ENCODE results near the gene CDC42BPB.

CDC42BPB gene

DNA sequence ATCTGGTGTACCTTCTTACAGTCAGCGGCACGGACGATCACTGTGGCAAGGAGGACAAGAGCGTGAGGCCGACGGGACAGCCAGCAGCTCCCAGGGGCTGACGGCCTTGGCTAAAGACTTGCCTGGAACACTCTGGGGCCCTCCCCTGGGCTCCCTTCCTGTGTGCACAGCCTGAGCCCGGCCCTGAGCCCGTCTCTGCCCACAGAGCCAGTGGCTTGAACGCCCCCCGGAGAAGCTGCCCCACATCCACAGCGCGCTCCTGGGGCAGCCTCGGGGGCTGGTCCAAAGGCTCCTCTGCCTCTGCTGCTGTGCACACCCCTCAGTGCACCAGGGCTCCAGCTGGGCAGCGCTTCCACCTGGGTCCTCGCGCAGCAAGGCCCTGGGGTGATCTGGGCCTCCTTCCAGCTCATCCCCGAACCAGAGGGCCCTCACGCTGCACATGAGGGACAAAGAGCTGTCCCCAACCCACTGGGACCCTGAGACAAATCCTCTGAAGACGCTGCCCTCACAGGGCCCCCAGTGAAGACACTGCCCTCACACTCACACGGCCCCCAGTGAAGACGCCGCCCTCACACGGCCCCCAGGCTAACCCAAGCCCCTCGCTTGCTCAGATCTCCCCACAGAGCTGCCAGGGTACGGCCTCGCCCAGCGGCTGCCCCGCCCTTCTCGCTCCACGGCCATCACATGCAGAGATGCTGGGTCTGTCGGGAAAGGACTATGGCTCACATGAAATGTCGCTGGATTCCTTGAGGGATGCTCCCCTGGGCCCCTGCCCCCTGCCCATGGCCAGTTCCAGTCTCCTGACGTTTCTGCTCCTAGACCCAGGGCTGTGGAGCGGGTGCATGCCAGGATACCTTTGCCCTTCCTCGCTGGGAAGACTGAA is 112.7 kb downstream of the CDC42BPB start:
- no peak for DNase-seq (ENCODE audit: low spot score)

- no peak for DNase-seq (ENCODE audit: low spot score)
These were observed 113.4 kb downstream of the CDC42BPB start for GRCh38 chr14:102943979-102944378.

DNA sequence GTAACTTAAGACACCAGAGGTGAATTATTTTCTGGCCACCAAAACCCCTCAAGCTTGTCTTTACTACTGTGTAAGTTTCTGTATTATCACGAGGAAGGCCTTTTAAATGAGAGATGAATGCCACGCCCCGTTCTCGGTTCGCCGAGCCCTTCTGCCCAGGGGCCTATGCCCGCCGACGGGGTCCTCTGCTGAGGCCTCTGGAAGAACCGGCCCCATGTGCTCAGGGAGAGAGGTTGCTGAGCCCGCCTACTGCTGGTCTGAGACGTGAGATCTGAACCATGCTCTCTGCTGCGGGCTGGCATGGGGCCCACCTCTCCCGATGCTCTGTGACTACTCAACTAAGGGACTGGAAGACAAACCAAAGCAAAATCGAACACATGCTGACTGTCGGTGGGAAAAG is 113.9 kb downstream of the CDC42BPB start:
- DNase-seq (ENCODE audit: low spot score): no peak

DNA sequence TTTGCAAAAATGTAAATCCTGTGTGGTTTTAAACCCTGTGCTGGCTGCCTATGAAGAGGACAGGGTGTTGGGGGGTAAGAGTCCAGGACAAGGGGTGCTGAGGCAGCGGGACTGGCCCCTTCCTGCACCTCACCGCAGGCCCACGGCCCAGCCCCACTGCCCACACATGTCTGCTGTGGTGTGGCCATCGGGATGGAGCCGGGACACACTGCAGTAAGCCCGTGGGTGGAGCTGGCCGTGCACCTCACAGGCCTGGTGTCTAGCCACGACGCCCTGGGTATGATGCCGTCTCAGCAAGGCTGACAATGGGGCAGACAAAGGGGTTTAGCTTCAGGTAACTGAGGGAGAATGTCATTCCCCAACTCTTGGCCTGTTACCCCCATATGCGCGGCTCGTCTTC is 115.3 kb downstream of the CDC42BPB start:
- no peak for DNase-seq (ENCODE audit: low spot score)

GRCh38 chr14:102941419-102942011 is 115.8 kb downstream of the CDC42BPB start:
- DNase-seq (ENCODE audit: low spot score): no peak

GRCh38 chr14:102940729-102941362 is 116.5 kb downstream of the CDC42BPB start:
- DNase-seq (ENCODE audit: low spot score): no peak

DNA sequence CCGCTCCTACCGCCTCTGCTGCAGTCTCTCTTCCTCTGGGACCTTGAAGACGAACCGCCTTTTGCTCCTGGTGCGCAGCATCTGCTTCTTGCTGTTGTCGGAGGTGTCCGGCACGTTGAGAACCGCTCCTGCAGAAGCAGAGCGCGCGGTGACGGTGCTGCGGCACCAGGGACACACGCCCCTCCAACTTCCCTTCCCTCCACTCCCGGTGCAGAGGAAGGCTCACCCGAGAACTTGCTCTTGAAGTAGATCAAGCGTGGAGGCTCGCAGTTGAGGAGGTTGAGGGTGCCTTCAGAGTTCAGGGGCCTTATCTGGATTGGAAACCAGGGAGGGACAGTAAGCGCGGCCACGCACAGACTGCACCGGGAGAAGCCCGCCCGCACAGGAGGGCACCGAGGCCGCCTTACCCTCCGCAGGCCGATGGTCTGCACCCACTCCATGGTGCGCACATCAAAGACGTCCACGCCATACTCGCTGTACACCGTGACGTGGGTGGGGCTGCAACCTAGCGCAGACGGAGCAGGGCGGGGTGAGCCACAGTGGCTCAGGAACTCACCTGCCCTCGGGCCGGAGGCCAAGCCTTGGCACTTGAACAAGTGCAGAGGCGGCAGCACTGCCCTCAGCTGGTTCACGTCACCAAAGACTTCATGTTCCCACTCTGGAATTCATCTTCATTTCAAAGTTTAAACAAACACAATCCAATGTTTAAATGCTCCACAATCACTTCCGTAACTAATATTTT is 117.4 kb downstream of the CDC42BPB start:
- DNase-seq (ENCODE audit: low spot score): no peak

GRCh38 chr14:102939329-102939728 is 118.0 kb downstream of the CDC42BPB start:
- DNase-seq (ENCODE audit: low spot score): no peak

DNA sequence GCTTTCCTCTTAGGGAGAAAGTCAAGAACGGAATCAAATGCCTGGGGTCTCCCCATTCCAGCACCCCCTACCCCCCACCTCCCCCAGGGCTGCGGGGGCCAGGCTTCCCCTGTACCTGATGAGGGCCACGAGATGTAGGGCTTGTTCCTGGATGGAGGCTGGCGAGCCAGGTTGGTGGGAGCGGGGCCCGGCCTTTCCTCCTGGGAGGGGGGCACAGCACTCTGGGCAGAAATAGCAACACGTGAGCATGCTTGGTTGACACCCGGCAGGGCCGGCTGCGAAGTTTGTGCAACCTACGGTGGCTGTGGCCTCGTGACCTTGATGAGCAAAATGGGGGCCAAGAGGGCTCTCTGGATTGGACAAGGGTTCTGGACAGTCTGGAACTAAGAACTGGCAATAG is 119.2 kb downstream of the CDC42BPB start:
- DNase-seq (ENCODE audit: low spot score): no peak

DNA sequence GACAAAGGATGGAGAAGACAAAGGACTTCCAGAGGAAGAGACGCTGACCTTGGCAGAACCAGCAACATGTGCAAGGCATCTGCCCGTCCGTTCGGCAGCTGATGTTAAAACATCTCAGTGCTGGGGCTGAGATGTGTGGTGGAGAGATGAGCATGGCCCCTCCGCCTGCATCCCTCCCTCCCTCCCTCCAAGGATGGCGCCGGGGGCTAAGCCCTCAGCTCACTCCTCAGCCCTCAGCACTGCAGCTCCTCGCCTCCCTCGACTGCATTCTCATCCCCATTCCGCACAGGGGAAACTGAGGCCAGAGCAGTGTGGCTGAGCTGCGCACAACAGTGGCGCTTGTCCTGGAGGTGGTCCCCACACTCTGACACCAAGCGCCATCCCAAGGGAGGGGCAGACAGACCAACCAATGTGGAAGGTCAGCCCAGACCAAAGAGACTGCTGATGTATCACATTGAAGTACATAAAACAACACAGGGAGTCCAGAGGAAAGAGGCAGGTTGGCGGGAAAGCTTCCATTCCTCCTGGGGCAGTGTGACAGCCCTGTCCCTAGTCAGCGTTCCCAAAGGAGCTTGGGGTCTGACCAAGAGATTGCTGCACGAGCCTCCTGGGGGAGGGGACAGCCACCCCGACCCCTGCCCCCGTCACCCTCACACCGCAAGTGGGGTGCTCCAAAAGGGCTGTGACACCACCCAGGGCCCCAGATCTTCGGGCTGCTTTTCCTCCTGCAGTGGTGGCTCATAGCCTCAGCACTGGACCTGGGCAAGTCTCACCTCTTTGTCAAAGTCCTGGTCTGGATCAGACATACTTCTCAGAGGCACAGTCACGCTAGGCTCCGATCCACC is 119.8 kb downstream of the CDC42BPB start:
- DNase-seq (ENCODE audit: low spot score): no peak

GRCh38 chr14:102935756-102936155 is 121.6 kb downstream of the CDC42BPB start:
- DNase-seq (ENCODE audit: low spot score): no peak

DNA sequence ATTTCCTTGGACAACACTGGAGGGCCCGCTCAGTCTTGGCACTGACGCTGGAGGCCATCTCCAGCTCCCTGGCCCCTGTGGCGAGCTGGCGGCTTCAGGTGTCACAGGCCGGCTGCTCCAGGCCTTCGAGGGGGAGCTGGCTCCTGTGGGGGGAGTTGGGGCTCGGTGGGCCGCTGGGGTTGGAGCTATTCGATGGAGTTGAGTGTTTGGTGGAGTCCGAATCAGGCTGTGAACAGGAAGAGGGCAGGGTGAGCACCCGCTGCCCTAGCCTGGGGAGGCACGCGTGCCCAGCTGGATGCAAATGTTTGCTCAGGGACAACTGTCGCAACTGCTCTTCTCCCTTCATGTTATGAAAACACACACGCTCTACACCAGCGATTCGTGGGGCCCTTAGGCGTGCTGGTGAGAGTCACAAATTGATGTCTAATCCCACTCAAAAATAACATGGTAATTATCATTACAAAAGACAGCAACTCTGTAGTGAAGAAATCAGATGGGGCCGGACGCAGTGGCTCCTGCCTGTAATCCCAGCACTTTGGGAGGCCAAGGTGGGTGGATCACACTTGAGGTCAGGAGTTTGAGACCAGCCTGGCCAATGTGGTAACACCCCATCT is 123.6 kb downstream of the CDC42BPB start:
- no peak for DNase-seq (ENCODE audit: low spot score)

DNA sequence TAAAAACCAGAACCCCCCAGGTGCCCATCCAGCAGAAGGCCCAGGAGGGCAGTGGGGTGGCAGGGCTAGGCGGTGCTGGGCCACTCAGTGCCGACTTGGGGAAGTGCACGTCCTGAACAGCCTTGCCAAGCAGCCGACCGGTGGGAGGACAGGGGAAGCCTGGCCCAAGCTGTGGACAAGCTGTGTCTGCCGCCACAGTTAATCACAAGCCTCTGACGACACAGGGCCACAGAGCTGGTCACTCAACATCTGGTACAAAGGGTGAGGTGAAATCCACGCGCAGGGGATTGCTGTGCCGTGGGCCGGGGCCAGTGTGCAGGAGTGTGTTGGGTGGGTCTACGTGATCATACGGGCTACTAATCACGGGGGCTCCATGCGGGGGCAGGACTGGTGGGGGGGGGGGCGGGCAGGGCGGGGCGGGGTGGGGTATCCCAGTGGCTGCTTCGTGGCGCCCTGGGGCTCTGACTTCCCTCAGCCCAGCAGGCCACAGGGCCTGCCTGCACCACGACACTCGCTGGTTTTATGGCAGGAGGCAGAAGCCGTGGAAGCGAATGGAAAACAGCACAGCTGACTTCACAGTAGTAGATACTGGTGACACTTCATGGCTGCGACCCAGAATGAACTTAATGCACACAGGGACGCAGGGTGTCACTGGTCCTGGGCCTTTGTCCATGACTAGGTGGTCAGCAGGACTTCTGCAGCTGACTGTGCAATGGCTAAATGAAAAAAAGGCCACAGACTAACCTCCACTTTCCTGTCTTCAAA is 124.7 kb downstream of the CDC42BPB start:
- DNase-seq (ENCODE audit: low spot score): no peak

DNA sequence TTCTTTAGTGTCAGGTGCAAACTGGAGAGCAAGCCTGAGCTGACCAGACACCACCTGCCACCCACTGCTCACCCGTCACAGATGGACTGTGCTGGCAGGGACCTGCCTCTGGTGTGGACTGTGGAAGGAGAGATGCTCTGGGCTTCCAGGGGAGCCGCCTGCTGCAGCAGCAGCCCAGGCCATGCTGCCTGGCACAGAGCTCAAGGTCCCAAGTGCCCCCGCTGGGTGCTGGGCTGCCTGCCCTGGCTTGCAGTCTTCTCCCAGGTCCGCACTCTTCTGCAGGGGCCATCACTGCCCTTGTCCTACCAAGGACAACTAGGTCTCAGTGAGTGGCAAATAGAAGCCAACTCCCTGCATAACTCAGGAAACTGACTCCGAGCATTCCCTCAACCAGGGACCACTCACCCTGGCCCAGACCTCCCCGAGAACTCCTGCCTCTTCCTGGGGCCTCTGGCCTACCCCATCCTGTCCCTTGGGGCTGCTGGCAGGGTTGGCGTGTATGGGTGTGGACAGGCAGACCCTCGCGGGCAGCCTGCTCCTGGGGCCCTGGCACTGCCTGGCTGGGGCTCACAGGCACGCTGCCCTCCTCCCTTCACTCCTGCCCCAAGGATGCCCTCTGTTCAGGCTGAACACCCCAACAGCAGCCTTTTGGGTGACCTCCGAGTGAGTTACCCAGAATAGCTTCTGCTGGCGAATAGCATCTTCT is 125.6 kb downstream of the CDC42BPB start:
- no peak for DNase-seq (ENCODE audit: low spot score)

GRCh38 chr14:102930753-102931579 is 126.4 kb downstream of the CDC42BPB start:
- DNase-seq (ENCODE audit: low spot score): no peak

- peak; percentile 68 for DNase-seq (ENCODE audit: low spot score)
These were observed 127.1 kb downstream of the CDC42BPB start for GRCh38 chr14:102930138-102930752.

- DNase-seq (ENCODE audit: low spot score): no peak
These were observed 127.9 kb downstream of the CDC42BPB start for GRCh38 chr14:102929241-102930137.
